GM21529 (cell line): ENCODE results near the gene IL27RA.
A peak's percentile ranks its signal among the peaks of the same experiment; 100 is the strongest.
"Not testable (repeated sequence)": the region's sequence is repeated elsewhere in the genome, so short reads cannot be mapped to it uniquely, and the experiment has no call there.

ENCODE experiments used
- ATAC-seq: cut with Tn5 transposase; IDR thresholded peaks from one replicate; pipeline ENCODE4 v1.9.1; 2021; ENCODE audit not compliant: unreplicated experiment

The IL27RA gene

GRCh38 chr19:13998426-13998825, 33.1 kb upstream of the IL27RA start:
- no peak for ATAC-seq

DNA sequence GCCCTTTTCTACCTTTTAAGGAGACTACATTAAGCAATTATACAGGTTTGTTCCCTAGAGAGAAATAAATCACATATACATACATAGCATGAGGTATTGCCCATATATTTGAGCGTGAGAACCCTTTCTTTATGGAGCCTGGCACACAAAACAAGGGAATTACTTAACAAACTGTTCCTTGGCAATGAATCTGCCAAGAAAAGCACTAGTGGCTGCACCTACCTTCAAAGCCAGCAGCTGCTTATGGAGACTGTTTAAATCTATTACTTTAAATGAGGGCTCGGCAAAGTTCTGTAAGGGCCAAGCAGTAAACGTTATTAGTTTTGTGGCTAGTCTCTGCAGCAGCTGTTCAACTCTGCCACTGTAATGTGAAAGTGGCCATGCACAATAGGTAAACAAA, 32.5 kb upstream of the IL27RA start:
- ATAC-seq = no peak

GRCh38 chr19:14000691-14001375, 30.7 kb upstream of the IL27RA start:
- no peak for ATAC-seq

GRCh38 chr19:14002571-14003250, 28.9 kb upstream of the IL27RA start:
- no peak for ATAC-seq

GRCh38 chr19:14003251-14004055, 28.1 kb upstream of the IL27RA start:
- ATAC-seq = no peak

GRCh38 chr19:14004619-14005348, 26.8 kb upstream of the IL27RA start:
- no peak for ATAC-seq

DNA sequence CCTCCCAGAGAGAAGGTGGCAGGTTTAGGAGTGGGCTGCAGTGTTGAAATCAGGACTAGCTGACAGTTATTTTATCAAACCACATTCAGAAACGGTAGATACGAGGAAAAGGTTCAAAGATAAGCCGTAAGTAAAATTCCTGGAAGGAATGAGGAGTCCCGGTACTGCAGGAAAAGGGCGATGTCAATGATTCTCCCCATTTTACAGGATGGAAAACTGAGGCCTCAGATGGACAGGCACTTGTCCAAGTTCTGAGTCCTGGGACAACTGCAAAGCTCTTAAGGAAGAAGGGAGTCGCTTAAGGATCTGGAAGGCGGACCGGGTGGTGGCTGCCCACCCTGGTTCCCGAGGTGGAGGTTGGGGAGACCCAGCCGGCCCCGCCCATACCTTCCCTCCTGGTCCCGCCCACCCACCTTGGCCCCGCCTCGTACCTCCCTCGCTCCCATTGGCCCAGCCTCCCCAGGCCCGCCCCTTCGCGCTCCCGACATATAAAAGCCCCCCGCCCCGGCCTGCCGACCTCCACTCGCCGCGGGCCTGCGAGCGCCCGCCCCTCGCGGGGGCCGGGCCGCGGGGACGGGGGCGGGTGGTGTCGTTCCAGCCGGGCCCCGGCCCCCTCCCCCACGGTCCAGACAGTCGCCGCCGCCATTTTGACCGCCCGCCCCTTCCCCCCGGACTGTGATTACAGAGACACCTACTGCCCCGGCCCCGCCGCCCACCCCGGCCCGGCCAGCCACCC, 26.0 kb upstream of the IL27RA start:
- ATAC-seq = no peak

GRCh38 chr19:14006085-14006765, 25.3 kb upstream of the IL27RA start, which contains the start of gene RFX1:
Gene RFX1, minus strand, starts transcription at chr19:14006320. Its CDS starts 12,477 bp downstream, at chr19:13993843.
- ATAC-seq = peak; percentile 77

DNA sequence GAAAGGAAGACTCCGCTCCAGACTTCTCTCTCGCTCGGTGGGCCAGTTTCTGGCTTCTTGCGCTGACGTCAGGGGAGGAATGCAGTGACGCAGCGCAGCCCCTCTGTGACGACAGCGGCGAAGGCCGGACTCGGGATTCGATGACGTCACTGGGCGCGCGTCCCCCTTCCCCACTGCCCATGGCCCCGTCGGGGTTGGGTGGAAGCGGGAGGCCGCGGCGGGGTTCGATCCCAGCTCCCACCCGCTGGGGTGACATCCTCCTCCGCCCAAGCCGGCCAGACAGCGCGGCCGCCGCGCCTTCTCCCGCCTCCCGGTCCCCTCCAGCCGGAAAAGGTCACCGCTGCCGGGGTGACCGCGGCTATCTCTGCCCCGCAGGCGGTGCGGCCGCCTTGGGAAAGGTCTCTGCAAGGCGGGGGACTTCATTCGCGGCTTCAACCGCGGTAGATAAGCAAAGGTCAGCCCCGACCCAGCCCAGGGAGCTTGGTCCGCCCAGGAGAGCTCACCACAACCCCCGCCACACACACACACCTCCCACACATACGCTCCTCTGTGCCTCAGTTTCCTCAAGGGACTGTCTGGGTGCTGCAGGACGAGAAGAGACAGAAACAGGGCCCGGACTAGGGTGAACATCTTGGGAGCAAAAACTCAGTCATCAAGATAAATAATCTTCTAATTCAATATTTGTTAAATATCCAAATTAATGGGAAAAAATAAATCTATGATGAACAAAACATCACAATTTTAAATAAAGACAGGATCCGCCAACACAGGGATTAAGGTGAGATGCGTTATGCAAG, 24.6 kb upstream of the IL27RA start:
- ATAC-seq = peak; percentile 33

DNA sequence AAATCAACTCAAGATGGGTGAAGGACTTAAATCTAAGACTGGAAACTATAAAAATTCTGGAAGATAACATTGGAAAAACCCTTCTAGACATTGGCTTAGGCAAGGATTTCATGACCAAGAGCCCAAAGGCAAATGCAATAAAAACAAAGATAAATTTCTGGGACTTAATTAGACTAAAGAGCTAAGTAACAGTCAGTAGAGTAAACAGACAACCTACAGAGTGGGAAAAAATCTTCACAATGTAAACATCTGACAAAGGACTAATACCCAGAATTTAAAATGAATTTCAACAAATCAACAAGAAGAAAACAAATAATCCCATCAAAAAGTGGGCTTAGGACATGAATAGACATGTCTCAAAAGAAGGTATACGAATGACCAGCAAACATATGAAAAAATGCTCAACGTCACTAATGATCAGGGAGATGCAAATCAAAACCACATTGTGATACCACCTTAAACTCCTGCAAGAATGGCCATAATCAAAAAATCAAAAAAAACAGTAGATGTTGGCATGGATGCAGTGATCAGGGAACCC, 19.1 kb upstream of the IL27RA start:
- no peak for ATAC-seq

DNA sequence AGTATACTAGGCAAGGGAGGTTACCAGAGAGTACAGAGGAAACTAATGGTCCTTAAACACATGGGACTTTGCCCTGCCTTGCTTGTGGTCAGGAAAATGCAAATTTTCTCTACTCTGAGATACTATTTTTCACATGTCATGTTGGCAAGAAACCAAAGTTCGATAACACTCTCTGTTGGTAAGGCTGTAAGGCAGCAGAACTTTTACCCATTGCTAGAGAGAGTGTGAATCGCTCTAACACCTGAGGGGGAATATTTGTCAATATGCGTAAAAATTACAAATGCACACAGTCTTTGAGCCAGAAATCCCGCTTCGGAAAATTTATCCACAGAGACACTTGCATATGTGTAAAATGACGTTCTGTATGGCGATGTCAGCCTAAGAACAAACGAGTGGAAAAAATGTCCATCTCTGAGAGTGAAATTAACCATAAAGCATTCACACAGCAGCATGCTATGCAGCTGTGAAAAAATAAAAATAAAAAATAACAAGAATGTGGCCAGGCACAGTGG, 16.0 kb upstream of the IL27RA start:
- peak; percentile 79 for ATAC-seq

- ATAC-seq = no peak
These were observed 12.5 kb upstream of the IL27RA start for GRCh38 chr19:14019100-14019499.

- not testable (repeated sequence) for ATAC-seq
These were observed 11.8 kb upstream of the IL27RA start for GRCh38 chr19:14019739-14020138.

DNA sequence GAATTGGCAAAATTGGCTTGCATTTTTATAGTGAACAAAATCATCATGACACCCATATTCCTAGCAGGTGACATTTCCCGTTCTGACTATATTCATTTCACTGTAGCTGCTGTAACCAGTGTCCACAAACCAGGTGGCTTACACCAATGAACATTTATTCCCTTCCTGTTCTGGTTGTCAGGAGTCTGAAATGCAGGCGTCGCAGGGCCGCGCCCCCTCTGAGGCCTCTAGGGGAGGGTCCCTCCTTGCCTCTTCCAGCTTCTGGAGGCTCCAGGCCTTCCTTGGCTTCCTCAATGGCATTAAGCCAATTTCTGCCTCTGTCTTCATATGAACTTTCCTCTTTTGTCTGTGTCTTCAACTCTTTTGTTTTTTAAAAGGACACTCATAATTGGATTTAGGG, 10.1 kb upstream of the IL27RA start:
- ATAC-seq = no peak

DNA sequence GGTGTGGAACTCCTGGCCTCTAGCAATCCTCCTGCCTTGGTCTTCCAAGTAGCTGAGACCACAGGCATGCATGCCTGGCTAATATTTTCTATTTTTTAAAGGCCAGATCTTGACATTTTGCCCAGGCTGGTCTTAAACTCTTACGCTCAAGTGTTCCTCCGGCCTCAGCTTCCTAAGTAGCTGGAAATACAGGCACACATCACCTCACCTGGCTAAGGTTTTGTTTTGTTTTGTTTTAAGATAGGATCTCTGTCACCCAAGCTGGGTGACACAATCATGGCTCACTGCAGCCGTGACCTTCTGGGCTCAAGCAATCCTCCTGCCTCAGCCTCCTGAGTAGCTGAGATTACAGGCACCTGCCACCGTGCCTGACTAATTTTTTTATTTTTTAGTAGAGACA, 9.1 kb upstream of the IL27RA start:
- ATAC-seq = no peak

DNA sequence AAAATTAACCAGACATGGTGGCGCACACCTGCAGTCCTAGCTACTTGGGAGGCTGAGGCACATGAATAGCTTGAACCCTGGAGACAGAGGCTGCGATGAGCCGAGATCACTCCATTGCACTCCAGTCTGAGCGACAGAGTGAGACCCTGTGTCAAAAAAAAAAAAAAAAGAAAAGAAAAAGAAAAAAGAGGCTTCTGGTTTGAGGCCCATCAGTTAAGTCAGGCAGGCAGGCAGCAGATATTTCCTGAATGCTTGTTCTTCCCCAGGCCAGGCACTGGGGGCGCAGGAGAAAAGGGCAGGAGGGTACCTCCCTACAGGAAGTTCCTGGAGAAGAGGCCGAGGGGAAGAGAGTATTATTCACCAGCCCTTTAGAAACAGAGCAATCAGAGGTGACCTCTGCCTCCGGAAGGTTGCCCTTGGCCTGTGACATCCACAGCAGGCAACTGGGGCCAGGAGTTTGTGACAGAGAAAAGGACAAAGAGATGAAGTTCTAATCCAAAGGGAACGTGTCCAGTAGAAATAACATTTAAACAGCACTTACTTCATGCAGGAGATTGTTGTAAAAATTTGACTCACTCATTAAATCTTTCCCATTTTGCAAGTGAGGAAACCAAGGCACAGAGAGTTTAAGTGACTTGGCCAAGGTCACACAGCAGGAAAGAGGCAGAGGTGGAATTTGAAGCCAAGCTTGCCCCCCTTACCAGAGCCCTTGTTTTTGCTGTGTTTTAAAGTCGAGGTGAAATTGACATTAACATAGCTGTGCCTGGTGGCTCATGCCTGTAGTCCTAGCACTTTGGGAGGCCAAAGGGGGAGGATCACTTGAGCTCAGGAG, 7.9 kb upstream of the IL27RA start:
- no peak for ATAC-seq

GRCh38 chr19:14026652-14027192, 4.8 kb upstream of the IL27RA start:
- not testable (repeated sequence) for ATAC-seq
